HuH-7 (cell line): Measurements from ENCODE around the gene PARP11.

Source experiments
- DNase-seq: peaks from one replicate; pipeline ENCODE4 v3.0.0; 2011; ENCODE audit warnings: low spot score

The PARP11 gene

GRCh38 chr12:3770891-3771290 is 102.3 kb downstream of the PARP11 start:
- DNase-seq = no peak

- no peak for DNase-seq
Measured at GRCh38 chr12:3768911-3769447, 104.2 kb downstream of the PARP11 start.

GRCh38 chr12:3761116-3761735 is 112.0 kb downstream of the PARP11 start:
- DNase-seq = no peak

- no peak for DNase-seq
Measured at GRCh38 chr12:3759878-3760277, 113.3 kb downstream of the PARP11 start.
